H1 (cell line): ENCODE results near the gene CD4. TPM values are rescaled to one million over a fixed set of nuclear protein-coding genes. Genes with fewer than 3 reads are reported as not detected.

Experiments used
- ASH2L ChIP-seq: fragments of 200-600, 300-600 bp; sonication (generic); IDR thresholded peaks from one replicate; pipeline ENCODE4 v1.7.1; 2017; ENCODE audit warnings: low read length
- EGR1 ChIP-seq: IDR thresholded peaks from 2 replicates; pipeline ENCODE4 v1.6.1; 2011; ENCODE audit warnings: low read depth, low read length, borderline replicate concordance
- HDAC2 ChIP-seq, 2 experiments: fragments of 300-600 bp in 1 of 2; sonication (generic) in 1 of 2; IDR thresholded peaks; 2 replicates each; pipeline ENCODE4 v1.6.1; 2011 to 2012; ENCODE audit warnings: low read depth in 2 of 2, low read length in 2 of 2, mild to moderate bottlenecking in 2 of 2, moderate library complexity in 2 of 2, borderline replicate concordance in 1 of 2, inconsistent platforms in 1 of 2
- TAF1 ChIP-seq: IDR thresholded peaks from 2 replicates; pipeline ENCODE4 v1.6.1; 2011; ENCODE audit warnings: mild to moderate bottlenecking, low read depth, low read length
- TAF7 ChIP-seq: optimal IDR thresholded peaks from 2 replicates; pipeline ENCODE3; 2011; ENCODE audit warnings: low read depth, mild to moderate bottlenecking, inconsistent platforms, low read length, moderate library complexity, borderline replicate concordance
- TBP ChIP-seq: IDR thresholded peaks from 2 replicates; pipeline ENCODE4 v1.6.1; 2011; ENCODE audit warnings: low read depth, low read length, improper control_type of control experiment
- YY1 ChIP-seq: IDR thresholded peaks from 2 replicates; pipeline ENCODE4 v1.6.1; 2011; ENCODE audit warnings: low read depth, mild to moderate bottlenecking, low read length
- polyA plus RNA-seq, 7 experiments: library from polyadenylated mRNA; depleted of rRNA in 3 of 7; stranded (reverse) in 5 of 7; unstranded in 2 of 7; fragments of >200 nt in 5 of 7; fragments of 200-250 nt in 2 of 7; gene quantifications; 1 replicate in 5 of 7; 2 replicates in 1 of 7; 4 replicates in 1 of 7; pipeline versions ENCODE4 v1.2.1 to v1.2.3, GENCODE V29; 2011 to 2013; ENCODE audit warnings: missing spikeins in 2 of 7, mixed read lengths in 2 of 7
- total RNA-seq: library from RNA; stranded (reverse); fragmentation: NEBNext Ultra II Directional; extraction: Animal tissue kit (Norgen Biotek cat#: 25700); gene quantifications from 2 replicates; pipeline ENCODE4 v1.2.1, GENCODE V29; 2021

Gene CD4
- total and polyA plus RNA-seq, 2 of the 8 experiments (the other 6 are each of a cell fraction or from before 2014, with no cell fraction given) = 3.4 to 5.1 TPM

GRCh38 chr12:6765634-6766581 is 23.4 kb upstream of the CD4 start, which contains the start of gene PTMS (continued):
- no peak for TF ChIP-seq YY1
- peak; percentile 91 for TF ChIP-seq EGR1
- TF ChIP-seq TAF1 = peak; percentile 73; the same call in 1 of the 2 replicates
- TF ChIP-seq HDAC2 (IDR thresholded peaks at IDR 0.05; ENCODE audit: borderline replicate concordance in 1 of 2, low read depth in 2 of 2, low read length in 2 of 2) = 0 out of 4 replicates have a peak, but pooled peaks of 1 of the 2 experiments have one; percentile 20
- peak; percentile 63 for TF ChIP-seq TAF7
- peak; percentile 89 for TF ChIP-seq TBP
- peak; percentile 62 for TF ChIP-seq ASH2L
